Measurements from ENCODE around the gene CCN6.

DNA sequence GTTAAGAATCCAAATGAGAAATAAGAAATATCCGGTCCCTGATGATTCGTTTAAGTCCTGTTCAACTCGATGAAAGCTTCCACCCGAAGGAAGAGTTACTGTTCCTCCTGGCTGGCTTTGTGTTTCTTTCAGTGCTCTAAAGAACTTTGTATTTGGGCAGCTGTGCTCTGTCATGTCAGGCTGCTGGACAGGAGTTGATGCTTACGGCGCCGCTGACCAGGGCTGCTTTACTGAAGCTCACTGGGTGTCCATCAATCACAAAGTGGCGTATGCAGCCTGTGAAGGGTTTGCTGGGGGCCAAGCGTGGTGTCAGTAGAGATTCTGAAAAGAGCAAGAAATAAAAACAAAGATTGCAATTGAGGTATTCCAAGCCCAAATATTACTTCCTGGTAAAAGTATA lies 55.4 kb downstream of the CCN6 start:
- TF ChIP-seq, protein P1, sequence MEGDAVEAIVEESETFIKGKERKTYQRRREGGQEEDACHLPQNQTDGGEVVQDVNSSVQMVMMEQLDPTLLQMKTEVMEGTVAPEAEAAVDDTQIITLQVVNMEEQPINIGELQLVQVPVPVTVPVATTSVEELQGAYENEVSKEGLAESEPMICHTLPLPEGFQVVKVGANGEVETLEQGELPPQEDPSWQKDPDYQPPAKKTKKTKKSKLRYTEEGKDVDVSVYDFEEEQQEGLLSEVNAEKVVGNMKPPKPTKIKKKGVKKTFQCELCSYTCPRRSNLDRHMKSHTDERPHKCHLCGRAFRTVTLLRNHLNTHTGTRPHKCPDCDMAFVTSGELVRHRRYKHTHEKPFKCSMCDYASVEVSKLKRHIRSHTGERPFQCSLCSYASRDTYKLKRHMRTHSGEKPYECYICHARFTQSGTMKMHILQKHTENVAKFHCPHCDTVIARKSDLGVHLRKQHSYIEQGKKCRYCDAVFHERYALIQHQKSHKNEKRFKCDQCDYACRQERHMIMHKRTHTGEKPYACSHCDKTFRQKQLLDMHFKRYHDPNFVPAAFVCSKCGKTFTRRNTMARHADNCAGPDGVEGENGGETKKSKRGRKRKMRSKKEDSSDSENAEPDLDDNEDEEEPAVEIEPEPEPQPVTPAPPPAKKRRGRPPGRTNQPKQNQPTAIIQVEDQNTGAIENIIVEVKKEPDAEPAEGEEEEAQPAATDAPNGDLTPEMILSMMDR (conservative IDR thresholded peaks at IDR 0.05 in 1 of 2, IDR thresholded peaks at IDR 0.05 in 1 of 2; ENCODE audit: low read depth in 1 of 2, low read length in 2 of 2), result no peak
- no peak for TF ChIP-seq EZH2 (IDR thresholded peaks at IDR 0.05; ENCODE audit: low read length, missing control alignments)
